LHCN-M2 (cell line): ENCODE data around the gene RAB26. TPM values are rescaled to one million over a fixed set of nuclear protein-coding genes. Genes with fewer than 3 reads are reported as not detected.
A peak's percentile ranks its signal among the peaks of the same experiment; 100 is the strongest.

ENCODE experiments used
- DNase-seq: peaks from one replicate; pipeline ENCODE4 v3.0.0-alpha.2; 2012; ENCODE audit warnings: low read depth
- total RNA-seq: library from RNA; depleted of rRNA; stranded (reverse); fragments of >200 nt; gene quantifications from 2 replicates; pipeline ENCODE4 v1.2.3, GENCODE V29; 2014

The RAB26 gene
- total RNA-seq, 1 experiment from 2014 or later, result 2.0 TPM

GRCh38 chr16:2159175-2159838 is 10.9 kb downstream of the RAB26 start:
- peak; percentile 24 for DNase-seq

GRCh38 chr16:2160915-2161551 is 12.6 kb downstream of the RAB26 start:
- peak; percentile 82 for DNase-seq

GRCh38 chr16:2161911-2162310 is 13.5 kb downstream of the RAB26 start:
- no peak for DNase-seq

GRCh38 chr16:2162676-2163118 is 14.3 kb downstream of the RAB26 start:
- DNase-seq, result no peak

- DNase-seq, result peak; percentile 14
Measured at GRCh38 chr16:2163211-2163881, 14.9 kb downstream of the RAB26 start.

GRCh38 chr16:2165861-2166260 is 17.4 kb downstream of the RAB26 start:
- DNase-seq, result no peak

- DNase-seq, result no peak
Measured at GRCh38 chr16:2166263-2167067, 18.0 kb downstream of the RAB26 start.

- DNase-seq, result no peak
Measured at GRCh38 chr16:2167068-2167638, 18.7 kb downstream of the RAB26 start.

GRCh38 chr16:2170080-2170479 is 21.7 kb downstream of the RAB26 start:
- no peak for DNase-seq

GRCh38 chr16:2170587-2171435 is 22.4 kb downstream of the RAB26 start:
- no peak for DNase-seq

- DNase-seq, result no peak
Measured at GRCh38 chr16:2171601-2172178, 23.3 kb downstream of the RAB26 start.

GRCh38 chr16:2172688-2173335 is 24.4 kb downstream of the RAB26 start:
- DNase-seq, result no peak

- DNase-seq, result no peak
Measured at GRCh38 chr16:2173366-2173765, 24.9 kb downstream of the RAB26 start.

GRCh38 chr16:2173916-2174315 is 25.5 kb downstream of the RAB26 start:
- DNase-seq, result no peak

- no peak for DNase-seq
Measured at GRCh38 chr16:2174396-2175131, 26.1 kb downstream of the RAB26 start.

- no peak for DNase-seq
Measured at GRCh38 chr16:2175454-2175853, 27.0 kb downstream of the RAB26 start.

- DNase-seq, result no peak
Measured at GRCh38 chr16:2176047-2176446, 27.6 kb downstream of the RAB26 start.

- DNase-seq, result no peak
Measured at GRCh38 chr16:2177101-2177500, 28.7 kb downstream of the RAB26 start.

GRCh38 chr16:2177561-2177960 is 29.1 kb downstream of the RAB26 start:
- DNase-seq, result no peak
